Caco-2 (cell line): ENCODE data around the gene PAM. TPM values are rescaled to one million over a fixed set of nuclear protein-coding genes. Genes with fewer than 3 reads are reported as not detected.

ENCODE experiments used
- BruUV-seq: library from RNA; stranded (reverse); fragments of 400-500 nt; replicated peaks from 2 replicates; lab custom pipeline; 2021; lab: Mats Ljungman, UMichigan
- CTCF ChIA-PET: fragments of 300-600 bp; sonication (Branson Sonifier 250); formaldehyde crosslinking; loops from one replicate; lab custom pipeline; 2022; ENCODE audit warnings: antibody characterized with exemption; lab: Charles Lee
- POLR2A ChIA-PET: fragments of 300-600 bp; sonication (Branson Sonifier 250); formaldehyde crosslinking; loops from one replicate; lab custom pipeline; 2022; ENCODE audit warnings: antibody characterized with exemption; lab: Charles Lee
- DNase-seq, 2 experiments: peaks; one replicate each; pipeline versions ENCODE4 v3.0.0 to v3.0.0-alpha.2; 2020 to 2022
- H3K27me3 ChIP-seq: replicated peaks from 2 replicates; pipeline ENCODE4 v1.6.0; 2011; ENCODE audit warnings: low read length; ENCODE audit not compliant: control insufficient read depth, insufficient read depth
- H3K36me3 ChIP-seq: 2 replicates; pipeline ENCODE4 v1.5.1; 2011; ENCODE audit warnings: low read length; ENCODE audit not compliant: control insufficient read depth, insufficient read depth
- H3K4me1 ChIP-seq: fragments of 250-450 bp; sonication (Bioruptor Pico); 2 replicates; pipeline ENCODE4 v1.5.1; 2020; ENCODE audit warnings: mild to moderate bottlenecking
- H3K4me3 ChIP-seq: 2 replicates; pipeline ENCODE4 v1.5.1; 2011; ENCODE audit warnings: low read depth, mild to moderate bottlenecking, control low read depth, low read length
- H3K9me3 ChIP-seq: fragments of 250-450 bp; sonication (Bioruptor Pico); 2 replicates; pipeline ENCODE4 v1.5.1; 2020; ENCODE audit warnings: mild to moderate bottlenecking, moderate library complexity
- H3K27ac Mint-ChIP-seq: one replicate; pipeline ENCODE4 v1.8.0; 2022; ENCODE audit warnings: mixed read lengths; ENCODE audit not compliant: unreplicated experiment
- H3K27me3 Mint-ChIP-seq: one replicate; pipeline ENCODE4 v1.8.0; 2022; ENCODE audit warnings: mixed read lengths; ENCODE audit not compliant: insufficient read depth, unreplicated experiment
- H3K36me3 Mint-ChIP-seq: one replicate; pipeline ENCODE4 v1.8.0; 2022; ENCODE audit warnings: mild to moderate bottlenecking, mixed read lengths; ENCODE audit not compliant: insufficient read depth, unreplicated experiment
- H3K4me1 Mint-ChIP-seq: one replicate; pipeline ENCODE4 v1.8.0; 2022; ENCODE audit warnings: low read depth, mixed read lengths; ENCODE audit not compliant: unreplicated experiment
- H3K4me3 Mint-ChIP-seq: one replicate; pipeline ENCODE4 v1.8.0; 2022; ENCODE audit warnings: mild to moderate bottlenecking, moderate library complexity, mixed read lengths; ENCODE audit not compliant: unreplicated experiment
- H3K9me3 Mint-ChIP-seq: one replicate; pipeline ENCODE4 v1.8.0; 2022; ENCODE audit warnings: mixed read lengths; ENCODE audit not compliant: unreplicated experiment
- intact Hi-C: fragments of 100-400 bp; cut with micrococcal nuclease; formaldehyde crosslinking; loops from one replicate; pipeline ENCODE4 v1.10.0; 2022; ENCODE audit not compliant: unreplicated experiment
- total RNA-seq: library from RNA; stranded (reverse); gene quantifications from 2 replicates; pipeline ENCODE4 v1.2.3, GENCODE V29; 2022
- TF ChIP-seq, protein P1 (sequence below), 2 experiments: fragments of 200-600 bp in 1 of 2; IDR thresholded peaks; 1 replicate in 1 of 2; 2 replicates in 1 of 2; pipeline versions ENCODE4 v1.5.1 to v1.8.0; 2011 to 2022; ENCODE audit warnings: antibody characterized with exemption in 1 of 2, control low read depth in 1 of 2, inconsistent platforms in 1 of 2, low read depth in 1 of 2, low read length in 1 of 2, mild to moderate bottlenecking in 1 of 2, moderate library complexity in 1 of 2; ENCODE audit not compliant: insufficient read depth in 1 of 2, severe bottlenecking in 1 of 2, unreplicated experiment in 1 of 2

Gene PAM
- total RNA-seq, 1 experiment from 2014 or later, result 48.0 TPM

- no peaks in the 10 kb centered on the region for H3K36me3 Mint-ChIP-seq
- no TSS peak for BruUV-seq
- POLR2A ChIA-PET, result no interaction called here
- no peak for DNase-seq
- no peak overlapping the region for H3K27ac Mint-ChIP-seq
- no peaks in the 10 kb centered on the region for H3K27me3 Mint-ChIP-seq
- CTCF ChIA-PET, result no interaction called here
- H3K9me3 ChIP-seq, result no peaks in the 10 kb centered on the region
- H3K36me3 ChIP-seq, result no peaks in the 10 kb centered on the region
- H3K4me3 ChIP-seq, result no peak overlapping the region
- TF ChIP-seq, protein P1, sequence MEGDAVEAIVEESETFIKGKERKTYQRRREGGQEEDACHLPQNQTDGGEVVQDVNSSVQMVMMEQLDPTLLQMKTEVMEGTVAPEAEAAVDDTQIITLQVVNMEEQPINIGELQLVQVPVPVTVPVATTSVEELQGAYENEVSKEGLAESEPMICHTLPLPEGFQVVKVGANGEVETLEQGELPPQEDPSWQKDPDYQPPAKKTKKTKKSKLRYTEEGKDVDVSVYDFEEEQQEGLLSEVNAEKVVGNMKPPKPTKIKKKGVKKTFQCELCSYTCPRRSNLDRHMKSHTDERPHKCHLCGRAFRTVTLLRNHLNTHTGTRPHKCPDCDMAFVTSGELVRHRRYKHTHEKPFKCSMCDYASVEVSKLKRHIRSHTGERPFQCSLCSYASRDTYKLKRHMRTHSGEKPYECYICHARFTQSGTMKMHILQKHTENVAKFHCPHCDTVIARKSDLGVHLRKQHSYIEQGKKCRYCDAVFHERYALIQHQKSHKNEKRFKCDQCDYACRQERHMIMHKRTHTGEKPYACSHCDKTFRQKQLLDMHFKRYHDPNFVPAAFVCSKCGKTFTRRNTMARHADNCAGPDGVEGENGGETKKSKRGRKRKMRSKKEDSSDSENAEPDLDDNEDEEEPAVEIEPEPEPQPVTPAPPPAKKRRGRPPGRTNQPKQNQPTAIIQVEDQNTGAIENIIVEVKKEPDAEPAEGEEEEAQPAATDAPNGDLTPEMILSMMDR (IDR thresholded peaks at IDR 0.05; ENCODE audit: insufficient read depth in 1 of 2, low read depth in 1 of 2, low read length in 1 of 2, severe bottlenecking in 1 of 2, unreplicated experiment in 1 of 2), result no peak
- no peaks in the 10 kb centered on the region for H3K27me3 ChIP-seq
- H3K9me3 Mint-ChIP-seq, result no peaks in the 10 kb centered on the region
- intact Hi-C loops, result no loop called here
- H3K4me1 Mint-ChIP-seq, result no peaks in the 10 kb centered on the region
- no peaks in the 10 kb centered on the region for H3K4me1 ChIP-seq
- H3K4me3 Mint-ChIP-seq, result no peak overlapping the region
These were observed 17.9 kb upstream of the PAM start for GRCh38 chr5:102737161-102737560.

DNA sequence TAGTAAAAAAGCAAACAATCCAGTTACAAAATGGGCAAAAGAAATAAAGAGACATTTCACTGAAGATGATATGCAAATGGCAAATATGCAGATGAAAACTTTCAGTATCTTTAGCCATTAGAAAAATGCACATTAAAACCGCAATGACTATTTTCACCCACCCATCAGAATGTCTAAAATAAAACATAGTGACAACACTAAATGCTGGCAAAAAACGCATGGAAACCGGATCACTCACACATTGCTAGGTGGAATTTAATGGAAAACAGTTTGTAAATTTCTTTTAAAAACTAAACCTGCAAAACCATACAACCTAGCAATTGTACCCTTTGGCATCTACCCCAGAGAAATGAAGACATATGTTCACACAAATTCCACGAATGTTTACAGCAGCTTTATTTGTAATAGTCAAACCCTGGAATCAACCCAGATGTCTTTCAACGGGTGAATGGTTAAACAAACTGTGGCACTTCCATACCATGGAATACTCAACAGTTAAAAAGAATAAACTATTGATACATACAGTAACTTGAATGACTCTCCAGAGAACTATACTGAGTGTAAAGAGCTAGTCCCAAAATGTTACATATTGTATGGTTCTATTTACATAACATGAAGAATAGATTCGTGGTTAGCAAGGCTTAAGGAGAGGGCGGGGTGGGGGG, 17.2 kb upstream of the PAM start:
- DNase-seq, result no peak
- TF ChIP-seq, protein P1 (IDR thresholded peaks at IDR 0.05; ENCODE audit: insufficient read depth in 1 of 2, low read depth in 1 of 2, low read length in 1 of 2, severe bottlenecking in 1 of 2, unreplicated experiment in 1 of 2), result no peak
- Histone ChIP-seq H3K36me3 (no peaks in the 10 kb centered on the region), H3K4me3 (no peak overlapping the region), H3K27me3 (no peaks in the 10 kb centered on the region), H3K9me3 (no peaks in the 10 kb centered on the region), H3K4me1 (no peaks in the 10 kb centered on the region)
- no peak overlapping the region for H3K27ac Mint-ChIP-seq
- ChIA-PET CTCF (no interaction called here), POLR2A (no interaction called here)
- no peaks in the 10 kb centered on the region for H3K27me3 Mint-ChIP-seq
- no TSS peak for BruUV-seq
- no peaks in the 10 kb centered on the region for H3K9me3 Mint-ChIP-seq
- no peaks in the 10 kb centered on the region for H3K36me3 Mint-ChIP-seq
- no peak overlapping the region for H3K4me3 Mint-ChIP-seq
- intact Hi-C loops, result no loop called here
- no peaks in the 10 kb centered on the region for H3K4me1 Mint-ChIP-seq

DNA sequence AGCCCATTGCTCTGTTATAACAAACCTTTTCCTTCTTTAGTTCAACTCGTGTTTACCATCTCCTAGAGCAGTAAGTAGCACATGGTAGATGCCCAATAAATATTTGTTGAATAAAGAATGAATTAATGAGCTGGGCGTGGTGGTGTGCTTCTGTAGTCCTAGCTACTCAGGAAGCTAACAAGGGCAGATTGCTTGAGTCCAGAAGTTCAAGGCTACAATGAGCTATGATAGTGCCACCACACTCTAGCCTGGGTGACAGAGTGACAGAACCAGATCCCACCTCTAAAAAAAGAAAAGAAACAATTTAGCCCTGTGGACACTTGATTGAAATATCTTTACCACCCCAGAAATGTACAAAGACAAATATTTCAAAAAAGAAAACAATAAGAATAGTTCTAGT, 14.6 kb upstream of the PAM start:
- no peak overlapping the region for H3K4me3 Mint-ChIP-seq
- CTCF ChIA-PET, result no interaction called here
- POLR2A ChIA-PET, result no interaction called here
- TF ChIP-seq, protein P1 (IDR thresholded peaks at IDR 0.05; ENCODE audit: insufficient read depth in 1 of 2, low read depth in 1 of 2, low read length in 1 of 2, severe bottlenecking in 1 of 2, unreplicated experiment in 1 of 2), result no peak
- intact Hi-C loops, result no loop called here
- H3K9me3 ChIP-seq, result no peaks in the 10 kb centered on the region
- H3K36me3 ChIP-seq, result no peaks in the 10 kb centered on the region
- H3K9me3 Mint-ChIP-seq, result no peaks in the 10 kb centered on the region
- no peak overlapping the region for H3K4me3 ChIP-seq
- H3K27me3 ChIP-seq, result no peaks in the 10 kb centered on the region
- H3K36me3 Mint-ChIP-seq, result no peaks in the 10 kb centered on the region
- no peaks in the 10 kb centered on the region for H3K4me1 Mint-ChIP-seq
- H3K27me3 Mint-ChIP-seq, result no peaks in the 10 kb centered on the region
- BruUV-seq, result no TSS peak
- H3K4me1 ChIP-seq, result no peaks in the 10 kb centered on the region
- no peak overlapping the region for H3K27ac Mint-ChIP-seq
- no peak for DNase-seq
